ENCODE measurements around the gene SKI. TPM values are rescaled to one million over a fixed set of nuclear protein-coding genes. Genes with fewer than 3 reads are reported as not detected.

SKI gene
- total and polyA plus RNA-seq, 10 of the 15 experiments (the other 5 are each of a cell fraction or from before 2014, with no cell fraction given): 0.03 to 14.9 (median 0.96) TPM

DNA sequence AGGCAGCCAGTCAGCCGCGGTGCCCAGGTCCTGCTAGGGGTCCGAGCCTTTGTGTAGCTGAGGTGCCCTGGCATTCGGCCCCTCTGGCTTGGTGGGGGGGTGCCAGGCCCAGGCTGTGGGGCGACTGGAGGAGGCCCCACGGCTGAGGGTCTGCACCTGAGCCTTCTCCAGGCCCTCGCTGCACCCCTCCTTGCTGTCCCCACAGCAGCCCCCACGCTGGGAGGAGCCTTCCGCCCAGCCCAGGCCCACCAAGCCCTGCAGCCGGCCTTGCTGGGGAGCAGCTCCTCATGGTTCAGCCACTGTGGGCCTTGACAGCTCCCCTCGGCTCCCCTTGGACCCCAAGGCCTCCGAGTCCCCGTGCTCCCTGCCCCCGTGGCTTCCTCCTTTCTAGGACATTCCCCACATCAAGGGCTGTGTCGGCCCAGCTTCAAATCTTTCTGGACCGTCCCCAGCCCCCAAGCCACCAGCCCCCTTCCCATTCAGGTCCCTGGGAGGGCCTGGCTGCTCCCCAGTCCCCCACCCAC, 95.4 kb downstream of the SKI start:
- no peaks in the 10 kb centered on the region; the same call in 2 of the 3 replicates for H3K9me3 ChIP-seq (replicated peaks; ENCODE audit: control insufficient read depth, insufficient read depth, low read length)
- H3K79me2 ChIP-seq (ENCODE audit: control insufficient read depth, insufficient read depth, low read length): no peaks in the 10 kb centered on the region
- BruUV-seq (replicated peaks): no TSS peak
- ChIA-PET POLR2A (no interaction called here), SMC1A (ENCODE audit: uncharacterized antibody, unreplicated experiment) (no interaction called here), CTCF (no interaction called here), RAD21 (ENCODE audit: unreplicated experiment) (no interaction called here)
- FAIRE-seq (no peak), DNase-seq (ENCODE audit: low read depth, low spot score) (no peak), ATAC-seq (no peak)
- H3K4me1 ChIP-seq (ENCODE audit: control insufficient read depth, insufficient read depth, low read length): no peaks in the 10 kb centered on the region
- WGBS (ENCODE audit: insufficient coverage, insufficient replicate concordance, low lambda C conversion rate, missing lambda C conversion rate): 43% methylated on average over 15 of the region's 16 CpGs
- TF ChIP-seq ZSCAN29 (IDR thresholded peaks at IDR 0.05) (no peak), SREBF1 (IDR thresholded peaks at IDR 0.05; ENCODE audit: low read length) (no peak), SMC3 (IDR thresholded peaks at IDR 0.05; ENCODE audit: borderline replicate concordance, low read length) (no peak), FOXK2 (IDR thresholded peaks at IDR 0.05) (no peak), CHD1 (IDR thresholded peaks at IDR 0.05; ENCODE audit: low read depth, low read length) (no peak), HDAC2 (IDR thresholded peaks at IDR 0.05) (no peak), POLR2AphosphoS2 (IDR thresholded peaks at IDR 0.05; ENCODE audit: low read depth, low read length) (no peak), RCOR1 (conservative IDR thresholded peaks at IDR 0.05; ENCODE audit: low read depth, low read length) (no peak), ZNF217 (IDR thresholded peaks at IDR 0.05) (no peak)
- TF ChIP-seq, protein P1, sequence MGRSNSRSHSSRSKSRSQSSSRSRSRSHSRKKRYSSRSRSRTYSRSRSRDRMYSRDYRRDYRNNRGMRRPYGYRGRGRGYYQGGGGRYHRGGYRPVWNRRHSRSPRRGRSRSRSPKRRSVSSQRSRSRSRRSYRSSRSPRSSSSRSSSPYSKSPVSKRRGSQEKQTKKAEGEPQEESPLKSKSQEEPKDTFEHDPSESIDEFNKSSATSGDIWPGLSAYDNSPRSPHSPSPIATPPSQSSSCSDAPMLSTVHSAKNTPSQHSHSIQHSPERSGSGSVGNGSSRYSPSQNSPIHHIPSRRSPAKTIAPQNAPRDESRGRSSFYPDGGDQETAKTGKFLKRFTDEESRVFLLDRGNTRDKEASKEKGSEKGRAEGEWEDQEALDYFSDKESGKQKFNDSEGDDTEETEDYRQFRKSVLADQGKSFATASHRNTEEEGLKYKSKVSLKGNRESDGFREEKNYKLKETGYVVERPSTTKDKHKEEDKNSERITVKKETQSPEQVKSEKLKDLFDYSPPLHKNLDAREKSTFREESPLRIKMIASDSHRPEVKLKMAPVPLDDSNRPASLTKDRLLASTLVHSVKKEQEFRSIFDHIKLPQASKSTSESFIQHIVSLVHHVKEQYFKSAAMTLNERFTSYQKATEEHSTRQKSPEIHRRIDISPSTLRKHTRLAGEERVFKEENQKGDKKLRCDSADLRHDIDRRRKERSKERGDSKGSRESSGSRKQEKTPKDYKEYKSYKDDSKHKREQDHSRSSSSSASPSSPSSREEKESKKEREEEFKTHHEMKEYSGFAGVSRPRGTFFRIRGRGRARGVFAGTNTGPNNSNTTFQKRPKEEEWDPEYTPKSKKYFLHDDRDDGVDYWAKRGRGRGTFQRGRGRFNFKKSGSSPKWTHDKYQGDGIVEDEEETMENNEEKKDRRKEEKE (IDR thresholded peaks at IDR 0.05): no peak
- no peak overlapping the region for H3K4me3 ChIP-seq
- H3K27me3 ChIP-seq (replicated peaks in 1 of 2; ENCODE audit: control insufficient read depth in 2 of 2, insufficient read depth in 2 of 2, low read length in 1 of 2): no peaks in the 10 kb centered on the region
- no peak overlapping the region for H3K9ac ChIP-seq (ENCODE audit: control insufficient read depth, insufficient read depth, low read length)
- H4K20me1 ChIP-seq (ENCODE audit: control insufficient read depth, insufficient read depth): no peaks in the 10 kb centered on the region
- H3K27ac ChIP-seq (ENCODE audit: control insufficient read depth, insufficient read depth): no peak overlapping the region
- H2AFZ ChIP-seq (ENCODE audit: control insufficient read depth, low read depth, low read length): no peak overlapping the region
- intact Hi-C loops (cut with micrococcal nuclease; ENCODE audit: unreplicated experiment) (no loop called here), in situ Hi-C loops (cut with MboI) (no loop called here)
- H3K36me3 ChIP-seq (ENCODE audit: control insufficient read depth in 2 of 2, insufficient read depth in 2 of 2, low read length in 1 of 2): no peaks in the 10 kb centered on the region
- no peak overlapping the region for H3K4me2 ChIP-seq (ENCODE audit: control insufficient read depth, insufficient read depth)
